Sigmoid colon (tissue), 4 donors: Measurements from ENCODE around the gene ZNF691.
"Not testable (repeated sequence)": the region's sequence is repeated elsewhere in the genome, so short reads cannot be mapped to it uniquely, and the experiment has no call there.

Experiments used
- EP300 ChIP-seq, 4 donors: sonication (generic); formaldehyde crosslinking; IDR thresholded peaks; one replicate each; pipeline ENCODE4 v1.6.1; 2017; ENCODE audit warnings: antibody characterized with exemption in 4 of 4
- POLR2A ChIP-seq, 2 donors: fragments of 450-650 bp; IDR thresholded peaks; one replicate each; pipeline ENCODE4 v1.6.1; 2016; ENCODE audit warnings: antibody characterized with exemption in 2 of 2, mild to moderate bottlenecking in 2 of 2, moderate library complexity in 2 of 2
- POLR2AphosphoS5 ChIP-seq, 4 donors: sonication (generic); formaldehyde crosslinking; IDR thresholded peaks; one replicate each; pipeline ENCODE4 v1.6.1; 2017; ENCODE audit warnings: antibody characterized with exemption in 4 of 4
- TF ChIP-seq, protein P1 (sequence below), 4 experiments: fragments of 450-650 bp in 3 of 4; fragments of 200-600 bp in 1 of 4; IDR thresholded peaks; one replicate each; pipeline ENCODE4 v1.5.1; 2016 to 2019; ENCODE audit warnings: antibody characterized with exemption in 4 of 4, mild to moderate bottlenecking in 3 of 4, moderate library complexity in 2 of 4

DNA sequence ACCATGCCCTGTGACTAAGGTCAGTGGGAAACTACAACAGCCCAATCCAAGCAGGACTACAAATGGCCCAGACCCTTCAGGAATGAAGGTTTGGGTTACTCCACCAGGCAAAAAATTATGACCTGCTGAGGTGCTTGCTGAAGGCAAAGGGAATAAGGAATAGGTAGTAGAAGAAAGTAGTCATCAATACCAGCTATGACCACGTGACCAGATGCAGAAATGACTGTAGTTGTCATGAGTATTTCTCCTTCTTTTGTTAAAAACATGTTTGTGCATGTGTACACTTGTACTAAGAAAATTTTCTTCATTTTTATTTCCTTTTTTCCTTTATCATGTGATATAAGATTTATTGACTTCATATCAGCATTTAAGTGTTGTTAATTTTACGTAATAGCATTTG is 22.8 kb downstream of the ZNF691 start:
- not testable (repeated sequence) for TF ChIP-seq POLR2AphosphoS5, POLR2A, EP300 (IDR thresholded peaks at IDR 0.05)
- TF ChIP-seq, protein P1, sequence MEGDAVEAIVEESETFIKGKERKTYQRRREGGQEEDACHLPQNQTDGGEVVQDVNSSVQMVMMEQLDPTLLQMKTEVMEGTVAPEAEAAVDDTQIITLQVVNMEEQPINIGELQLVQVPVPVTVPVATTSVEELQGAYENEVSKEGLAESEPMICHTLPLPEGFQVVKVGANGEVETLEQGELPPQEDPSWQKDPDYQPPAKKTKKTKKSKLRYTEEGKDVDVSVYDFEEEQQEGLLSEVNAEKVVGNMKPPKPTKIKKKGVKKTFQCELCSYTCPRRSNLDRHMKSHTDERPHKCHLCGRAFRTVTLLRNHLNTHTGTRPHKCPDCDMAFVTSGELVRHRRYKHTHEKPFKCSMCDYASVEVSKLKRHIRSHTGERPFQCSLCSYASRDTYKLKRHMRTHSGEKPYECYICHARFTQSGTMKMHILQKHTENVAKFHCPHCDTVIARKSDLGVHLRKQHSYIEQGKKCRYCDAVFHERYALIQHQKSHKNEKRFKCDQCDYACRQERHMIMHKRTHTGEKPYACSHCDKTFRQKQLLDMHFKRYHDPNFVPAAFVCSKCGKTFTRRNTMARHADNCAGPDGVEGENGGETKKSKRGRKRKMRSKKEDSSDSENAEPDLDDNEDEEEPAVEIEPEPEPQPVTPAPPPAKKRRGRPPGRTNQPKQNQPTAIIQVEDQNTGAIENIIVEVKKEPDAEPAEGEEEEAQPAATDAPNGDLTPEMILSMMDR (IDR thresholded peaks at IDR 0.05), result not testable (repeated sequence)
